Sciatic nerve (tissue), 2 donors: ENCODE measurements around the gene KCNJ1. TPM values are rescaled to one million over a fixed set of nuclear protein-coding genes. Genes with fewer than 3 reads are reported as not detected.

ENCODE experiments used
- ATAC-seq: fragments of 200-7000 bp; cut with Tn5 transposase; one replicate; pipeline ENCODE4 v1.9.1; 2020; ENCODE audit warnings: mild to moderate bottlenecking, moderate library complexity
- DNase-seq: peaks from one replicate; pipeline ENCODE4 v3.0.0-alpha.2; 2020; ENCODE audit warnings: low spot score
- intact Hi-C: fragments of 100-400 bp; cut with DNase I; formaldehyde crosslinking; loops from one replicate; pipeline ENCODE4 v1.14.2; 2022
- total RNA-seq: library from RNA; stranded (reverse); fragmentation: NEBNext Ultra II Directional; extraction: Animal tissue kit (Norgen Biotek cat#: 25700); gene quantifications from one replicate; pipeline ENCODE4 v1.2.1, GENCODE V29; 2021
- donor health status: DM: no; HTN: no; CAD: no.
- donor health status: DM: no; HTN: no; CAD: no.

Gene KCNJ1
- total RNA-seq, result 0.13 TPM

GRCh38 chr11:128867277-128867676 lies at the start of gene KCNJ1:
Gene KCNJ1 (minus strand): TSS chr11:128867296. CDS start chr11:128840243, 27,053 bp downstream.
- DNase-seq, result no peak
- no peak for ATAC-seq

GRCh38 chr11:128916681-128917080 lies 49.6 kb upstream of the KCNJ1 start:
- DNase-seq (no peak), ATAC-seq (no peak)
- intact Hi-C loops, result no loop called here

More at GRCh38 chr11:128867277-128867676, at the start of gene KCNJ1:
- intact Hi-C loops, result no loop called here

GRCh38 chr11:128916037-128916572 lies 49.0 kb upstream of the KCNJ1 start:
- ATAC-seq (no peak), DNase-seq (no peak)

GRCh38 chr11:128915149-128915521 lies 48.0 kb upstream of the KCNJ1 start:
- ATAC-seq (no peak), DNase-seq (no peak)
- intact Hi-C loops, result no loop called here

More at GRCh38 chr11:128916037-128916572, 49.0 kb upstream of the KCNJ1 start:
- intact Hi-C loops, result no loop called here

- DNase-seq (no peak), ATAC-seq (no peak)
- intact Hi-C loops, result no loop called here
These were observed 47.4 kb upstream of the KCNJ1 start for GRCh38 chr11:128914216-128915148.

GRCh38 chr11:128913806-128914205 lies 46.7 kb upstream of the KCNJ1 start:
- ATAC-seq (no peak), DNase-seq (no peak)
- intact Hi-C loops, result no loop called here

GRCh38 chr11:128911701-128912100 lies 44.6 kb upstream of the KCNJ1 start:
- intact Hi-C loops, result no loop called here
- ATAC-seq (no peak), DNase-seq (no peak)

GRCh38 chr11:128911239-128911638 lies 44.1 kb upstream of the KCNJ1 start:
- no peak for ATAC-seq
- DNase-seq, result no peak
- intact Hi-C loops, result no loop called here

- DNase-seq (no peak), ATAC-seq (no peak)
- intact Hi-C loops, result no loop called here
These were observed 43.5 kb upstream of the KCNJ1 start for GRCh38 chr11:128910576-128910975.

- intact Hi-C loops, result loop anchor here (5.0 kb wide), 1 partner anchor 1743 kb away; no protein-coding TSS in a partner anchor
- DNase-seq, result no peak
- ATAC-seq, result no peak
These were observed 42.5 kb upstream of the KCNJ1 start for GRCh38 chr11:128909438-128910125.

GRCh38 chr11:128908391-128909246 lies 41.5 kb upstream of the KCNJ1 start:
- DNase-seq, result peak; percentile 75
- peak; percentile 53 for ATAC-seq
- intact Hi-C loops, result loop anchor here (5.0 kb wide), 1 partner anchor 1744 kb away; no protein-coding TSS in a partner anchor

- DNase-seq (no peak), ATAC-seq (no peak)
- intact Hi-C loops, result loop anchor here (5.0 kb wide), 1 partner anchor 1745 kb away; no protein-coding TSS in a partner anchor
These were observed 40.5 kb upstream of the KCNJ1 start for GRCh38 chr11:128907585-128907984.

GRCh38 chr11:128906185-128907050 lies 39.3 kb upstream of the KCNJ1 start:
- ATAC-seq, result peak; percentile 56
- intact Hi-C loops, result loop anchor here (1.0 to 5.0 kb wide), 2 partner anchors 36 to 1746 kb away; partner anchors contain the start of gene TP53AIP1
- DNase-seq, result no peak

GRCh38 chr11:128905345-128906184 lies 38.5 kb upstream of the KCNJ1 start:
- ATAC-seq (peak; percentile 67), DNase-seq (no peak)

GRCh38 chr11:128904656-128905344 lies 37.7 kb upstream of the KCNJ1 start:
- no peak for DNase-seq
- intact Hi-C loops, result loop anchor here (5.0 kb wide), 1 partner anchor 1748 kb away; no protein-coding TSS in a partner anchor
- ATAC-seq, result peak; percentile 50

More at GRCh38 chr11:128905345-128906184, 38.5 kb upstream of the KCNJ1 start:
- intact Hi-C loops, result loop anchor here (1.0 to 5.0 kb wide), 2 partner anchors 37 to 1747 kb away; partner anchors contain the start of gene TP53AIP1

GRCh38 chr11:128904303-128904655 lies 37.2 kb upstream of the KCNJ1 start:
- no peak for ATAC-seq
- DNase-seq, result no peak
- intact Hi-C loops, result no loop called here
